Caco-2 (cell line): ENCODE results near the gene SLC31A2. TPM values are rescaled to one million over a fixed set of nuclear protein-coding genes. Genes with fewer than 3 reads are reported as not detected.

Source experiments
- BruUV-seq: library from RNA; stranded (reverse); fragments of 400-500 nt; replicated peaks from 2 replicates; lab custom pipeline; 2021; lab: Mats Ljungman, UMichigan
- CTCF ChIA-PET: fragments of 300-600 bp; sonication (Branson Sonifier 250); formaldehyde crosslinking; loops from one replicate; lab custom pipeline; 2022; ENCODE audit warnings: antibody characterized with exemption; lab: Charles Lee
- POLR2A ChIA-PET: fragments of 300-600 bp; sonication (Branson Sonifier 250); formaldehyde crosslinking; loops from one replicate; lab custom pipeline; 2022; ENCODE audit warnings: antibody characterized with exemption; lab: Charles Lee
- DNase-seq, 2 experiments: peaks; one replicate each; pipeline versions ENCODE4 v3.0.0 to v3.0.0-alpha.2; 2020 to 2022
- H3K27me3 ChIP-seq: replicated peaks from 2 replicates; pipeline ENCODE4 v1.6.0; 2011; ENCODE audit warnings: low read length; ENCODE audit not compliant: control insufficient read depth, insufficient read depth
- H3K36me3 ChIP-seq: 2 replicates; pipeline ENCODE4 v1.5.1; 2011; ENCODE audit warnings: low read length; ENCODE audit not compliant: control insufficient read depth, insufficient read depth
- H3K4me1 ChIP-seq: fragments of 250-450 bp; sonication (Bioruptor Pico); 2 replicates; pipeline ENCODE4 v1.5.1; 2020; ENCODE audit warnings: mild to moderate bottlenecking
- H3K4me3 ChIP-seq: 2 replicates; pipeline ENCODE4 v1.5.1; 2011; ENCODE audit warnings: low read depth, mild to moderate bottlenecking, control low read depth, low read length
- H3K9me3 ChIP-seq: fragments of 250-450 bp; sonication (Bioruptor Pico); 2 replicates; pipeline ENCODE4 v1.5.1; 2020; ENCODE audit warnings: mild to moderate bottlenecking, moderate library complexity
- H3K27ac Mint-ChIP-seq: one replicate; pipeline ENCODE4 v1.8.0; 2022; ENCODE audit warnings: mixed read lengths; ENCODE audit not compliant: unreplicated experiment
- H3K27me3 Mint-ChIP-seq: one replicate; pipeline ENCODE4 v1.8.0; 2022; ENCODE audit warnings: mixed read lengths; ENCODE audit not compliant: insufficient read depth, unreplicated experiment
- H3K36me3 Mint-ChIP-seq: one replicate; pipeline ENCODE4 v1.8.0; 2022; ENCODE audit warnings: mild to moderate bottlenecking, mixed read lengths; ENCODE audit not compliant: insufficient read depth, unreplicated experiment
- H3K4me1 Mint-ChIP-seq: one replicate; pipeline ENCODE4 v1.8.0; 2022; ENCODE audit warnings: low read depth, mixed read lengths; ENCODE audit not compliant: unreplicated experiment
- H3K4me3 Mint-ChIP-seq: one replicate; pipeline ENCODE4 v1.8.0; 2022; ENCODE audit warnings: mild to moderate bottlenecking, moderate library complexity, mixed read lengths; ENCODE audit not compliant: unreplicated experiment
- H3K9me3 Mint-ChIP-seq: one replicate; pipeline ENCODE4 v1.8.0; 2022; ENCODE audit warnings: mixed read lengths; ENCODE audit not compliant: unreplicated experiment
- intact Hi-C: fragments of 100-400 bp; cut with micrococcal nuclease; formaldehyde crosslinking; loops from one replicate; pipeline ENCODE4 v1.10.0; 2022; ENCODE audit not compliant: unreplicated experiment
- total RNA-seq: library from RNA; stranded (reverse); gene quantifications from 2 replicates; pipeline ENCODE4 v1.2.3, GENCODE V29; 2022
- TF ChIP-seq, protein P1 (sequence below), 2 experiments: fragments of 200-600 bp in 1 of 2; IDR thresholded peaks; 1 replicate in 1 of 2; 2 replicates in 1 of 2; pipeline versions ENCODE4 v1.5.1 to v1.8.0; 2011 to 2022; ENCODE audit warnings: antibody characterized with exemption in 1 of 2, control low read depth in 1 of 2, inconsistent platforms in 1 of 2, low read depth in 1 of 2, low read length in 1 of 2, mild to moderate bottlenecking in 1 of 2, moderate library complexity in 1 of 2; ENCODE audit not compliant: insufficient read depth in 1 of 2, severe bottlenecking in 1 of 2, unreplicated experiment in 1 of 2

Gene SLC31A2
- total RNA-seq, 1 experiment from 2014 or later, result 5.1 TPM

GRCh38 chr9:113181165-113181564 is 30.4 kb downstream of the SLC31A2 start:
- intact Hi-C loops, result no loop called here
- Mint-ChIP-seq H3K4me3 (no peak overlapping the region), H3K4me1 (no peaks in the 10 kb centered on the region), H3K27ac (no peak overlapping the region), H3K9me3 (no peaks in the 10 kb centered on the region), H3K36me3 (peaks cover 46% of the 10 kb centered on the region), H3K27me3 (no peaks in the 10 kb centered on the region)
- TF ChIP-seq, protein P1, sequence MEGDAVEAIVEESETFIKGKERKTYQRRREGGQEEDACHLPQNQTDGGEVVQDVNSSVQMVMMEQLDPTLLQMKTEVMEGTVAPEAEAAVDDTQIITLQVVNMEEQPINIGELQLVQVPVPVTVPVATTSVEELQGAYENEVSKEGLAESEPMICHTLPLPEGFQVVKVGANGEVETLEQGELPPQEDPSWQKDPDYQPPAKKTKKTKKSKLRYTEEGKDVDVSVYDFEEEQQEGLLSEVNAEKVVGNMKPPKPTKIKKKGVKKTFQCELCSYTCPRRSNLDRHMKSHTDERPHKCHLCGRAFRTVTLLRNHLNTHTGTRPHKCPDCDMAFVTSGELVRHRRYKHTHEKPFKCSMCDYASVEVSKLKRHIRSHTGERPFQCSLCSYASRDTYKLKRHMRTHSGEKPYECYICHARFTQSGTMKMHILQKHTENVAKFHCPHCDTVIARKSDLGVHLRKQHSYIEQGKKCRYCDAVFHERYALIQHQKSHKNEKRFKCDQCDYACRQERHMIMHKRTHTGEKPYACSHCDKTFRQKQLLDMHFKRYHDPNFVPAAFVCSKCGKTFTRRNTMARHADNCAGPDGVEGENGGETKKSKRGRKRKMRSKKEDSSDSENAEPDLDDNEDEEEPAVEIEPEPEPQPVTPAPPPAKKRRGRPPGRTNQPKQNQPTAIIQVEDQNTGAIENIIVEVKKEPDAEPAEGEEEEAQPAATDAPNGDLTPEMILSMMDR (IDR thresholded peaks at IDR 0.05; ENCODE audit: insufficient read depth in 1 of 2, low read depth in 1 of 2, low read length in 1 of 2, severe bottlenecking in 1 of 2, unreplicated experiment in 1 of 2), result no peak
- POLR2A ChIA-PET, result no interaction called here
- Histone ChIP-seq H3K4me1 (no peaks in the 10 kb centered on the region), H3K27me3 (no peaks in the 10 kb centered on the region), H3K36me3 (peaks cover 3% of the 10 kb centered on the region), H3K9me3 (no peaks in the 10 kb centered on the region), H3K4me3 (no peak overlapping the region)
- no TSS peak for BruUV-seq
- CTCF ChIA-PET, result no interaction called here
- no peak for DNase-seq

DNA sequence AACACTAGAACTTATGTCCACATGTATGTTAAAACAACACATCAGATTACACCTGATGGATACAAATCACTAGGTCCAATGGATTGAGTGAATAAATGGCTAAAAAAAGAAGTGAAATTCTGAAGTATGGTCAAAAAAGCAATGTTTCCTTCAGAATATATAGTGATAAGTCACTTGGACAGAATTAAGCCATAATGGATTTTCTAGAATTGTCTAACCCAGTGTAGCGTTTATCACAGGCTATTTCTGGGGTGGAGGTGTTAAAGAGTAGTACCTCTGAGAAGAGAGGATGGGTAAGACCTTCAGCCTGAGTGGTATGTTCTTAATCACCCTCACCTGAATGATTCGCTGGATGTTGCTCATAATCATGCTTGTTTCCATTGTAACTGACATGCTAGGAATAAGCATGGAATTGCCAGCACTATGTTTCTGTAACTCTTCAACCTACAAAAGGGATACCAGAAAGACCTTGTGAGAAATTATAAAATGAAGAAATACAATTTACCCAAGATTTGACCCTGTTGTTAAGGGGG is 33.2 kb downstream of the SLC31A2 start:
- TF ChIP-seq, protein P1 (IDR thresholded peaks at IDR 0.05; ENCODE audit: insufficient read depth in 1 of 2, low read depth in 1 of 2, low read length in 1 of 2, severe bottlenecking in 1 of 2, unreplicated experiment in 1 of 2), result no peak
- H3K36me3 ChIP-seq, result peaks cover 6% of the 10 kb centered on the region
- H3K4me1 ChIP-seq, result no peaks in the 10 kb centered on the region
- no peak overlapping the region for H3K4me3 ChIP-seq
- no peaks in the 10 kb centered on the region for H3K9me3 Mint-ChIP-seq
- H3K27me3 ChIP-seq, result no peaks in the 10 kb centered on the region
- no peak overlapping the region for H3K4me3 Mint-ChIP-seq
- ChIA-PET CTCF (no interaction called here), POLR2A (no interaction called here)
- no peaks in the 10 kb centered on the region for H3K9me3 ChIP-seq
- no peak overlapping the region for H3K27ac Mint-ChIP-seq
- intact Hi-C loops, result no loop called here
- H3K36me3 Mint-ChIP-seq, result peaks cover 25% of the 10 kb centered on the region
- no peaks in the 10 kb centered on the region for H3K4me1 Mint-ChIP-seq
- H3K27me3 Mint-ChIP-seq, result no peaks in the 10 kb centered on the region
- no TSS peak for BruUV-seq
- DNase-seq, result no peak

DNA sequence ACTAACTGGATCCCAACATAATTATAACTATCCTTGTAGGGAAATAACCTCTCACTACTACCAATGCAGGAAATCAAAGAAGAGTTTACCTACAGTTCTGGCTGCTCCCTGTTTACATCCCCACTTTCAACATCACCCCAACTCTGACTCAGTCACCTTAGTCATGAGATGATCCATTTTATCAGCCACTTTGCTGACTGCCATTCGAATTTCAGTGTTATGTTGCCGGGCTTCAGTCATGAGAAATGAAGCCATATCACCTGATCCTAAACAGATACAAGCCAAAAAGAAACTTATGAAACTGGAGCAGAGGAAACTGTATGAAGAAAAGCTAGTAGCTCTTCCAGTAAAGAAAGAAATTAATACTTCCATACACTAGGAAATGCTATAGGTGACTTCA is 33.7 kb downstream of the SLC31A2 start:
- Mint-ChIP-seq H3K4me3 (no peak overlapping the region), H3K27me3 (no peaks in the 10 kb centered on the region), H3K27ac (no peak overlapping the region), H3K36me3 (peaks cover 25% of the 10 kb centered on the region), H3K9me3 (no peaks in the 10 kb centered on the region), H3K4me1 (no peaks in the 10 kb centered on the region)
- Histone ChIP-seq H3K27me3 (no peaks in the 10 kb centered on the region), H3K4me3 (no peak overlapping the region), H3K9me3 (no peaks in the 10 kb centered on the region), H3K4me1 (no peaks in the 10 kb centered on the region), H3K36me3 (peaks cover 6% of the 10 kb centered on the region)
- no peak for DNase-seq
- no TSS peak for BruUV-seq
- POLR2A ChIA-PET, result no interaction called here
- CTCF ChIA-PET, result no interaction called here
- intact Hi-C loops, result no loop called here
- TF ChIP-seq, protein P1 (IDR thresholded peaks at IDR 0.05; ENCODE audit: insufficient read depth in 1 of 2, low read depth in 1 of 2, low read length in 1 of 2, severe bottlenecking in 1 of 2, unreplicated experiment in 1 of 2), result no peak
